Large intestine (tissue), 3 donors: ENCODE data around the gene FGF9. TPM values are rescaled to one million over a fixed set of nuclear protein-coding genes. Genes with fewer than 3 reads are reported as not detected.

Source experiments
- DNase-seq, 2 donors: peaks; one replicate each; pipeline versions ENCODE4 v3.0.0 to v3.0.0-alpha.2; 2013
- H3K27ac ChIP-seq: one replicate; pipeline ENCODE4 v1.5.1; 2013; ENCODE audit warnings: low read length
- H3K27me3 ChIP-seq: 2 replicates; pipeline ENCODE4 v1.6.1; 2013; ENCODE audit warnings: low read length; ENCODE audit not compliant: control insufficient read depth, insufficient read depth
- H3K36me3 ChIP-seq: 2 replicates; pipeline ENCODE4 v1.6.1; 2013; ENCODE audit warnings: low read length; ENCODE audit not compliant: control insufficient read depth, insufficient read depth
- H3K4me1 ChIP-seq: one replicate; pipeline ENCODE4 v1.6.1; 2013; ENCODE audit warnings: low read length; ENCODE audit not compliant: control insufficient read depth, insufficient read depth
- H3K4me3 ChIP-seq: one replicate; pipeline ENCODE4 v1.5.1; 2013; ENCODE audit warnings: low read length
- H3K9me3 ChIP-seq: one replicate; pipeline ENCODE4 v1.6.1; 2013; ENCODE audit warnings: mild to moderate bottlenecking, low read depth, low read length, moderate library complexity; ENCODE audit not compliant: control insufficient read depth
- WGBS: methylation state at CpG from one replicate; pipeline ENCODE4 v1.1.5; 2013; ENCODE audit warnings: low lambda C conversion rate; ENCODE audit not compliant: insufficient coverage; 5-methylcytosine and 5-hydroxymethylcytosine counted together
- polyA plus RNA-seq: library from polyadenylated mRNA; unstranded; fragments of 120-200 nt; gene quantifications from one replicate; pipeline ENCODE4 v1.2.1, GENCODE V29; 2013

FGF9 gene
- polyA plus RNA-seq, 1 donor: 13.5 TPM

- no peak for DNase-seq
- Histone ChIP-seq H3K27me3 (no peaks in the 10 kb centered on the region), H3K4me3 (no peak overlapping the region), H3K9me3 (peaks cover 2% of the 10 kb centered on the region), H3K4me1 (peaks cover 12% of the 10 kb centered on the region), H3K36me3 (no peaks in the 10 kb centered on the region), H3K27ac (no peak overlapping the region)
- WGBS: no CpG with 5 or more reads among the region's 1 CpG
Observed at GRCh38 chr13:21752501-21752900, 81.6 kb downstream of the FGF9 start.

- no peaks in the 10 kb centered on the region for H3K36me3 ChIP-seq
- peaks cover 2% of the 10 kb centered on the region for H3K9me3 ChIP-seq
- H3K27me3 ChIP-seq: no peaks in the 10 kb centered on the region
- no peak overlapping the region for H3K4me3 ChIP-seq
- 41% methylated on average over 5 of the region's 6 CpGs for WGBS
- H3K4me1 ChIP-seq: peaks cover 12% of the 10 kb centered on the region
- DNase-seq: peak in 1 of 2 donors; percentile 22
- H3K27ac ChIP-seq: no peak overlapping the region
Observed at GRCh38 chr13:21753117-21753729, 82.3 kb downstream of the FGF9 start.

Other genes with a start within 250 kb of the FGF9 start
- gene ZDHHC20, start 211.8 kb upstream of the FGF9 start, polyA plus RNA-seq: 60.4 TPM
- gene MICU2, start 66.9 kb upstream of the FGF9 start, polyA plus RNA-seq: 59.0 TPM